PFSK-1 (cell line): ENCODE measurements around the gene ETFA.

ENCODE experiments used
- FOXP2 ChIP-seq: optimal IDR thresholded peaks from 2 replicates; pipeline ENCODE3; 2011; ENCODE audit warnings: borderline replicate concordance, control low read depth, inconsistent platforms; ENCODE audit not compliant: insufficient read depth; ENCODE audit errors: extremely low read length, extremely low read depth
- POLR2AphosphoS5 ChIP-seq: IDR thresholded peaks from 2 replicates; pipeline ENCODE4 v1.6.1; 2012; ENCODE audit warnings: low read depth, mild to moderate bottlenecking, control low read depth, low read length, moderate library complexity
- REST ChIP-seq, 2 experiments: IDR thresholded peaks; 2 replicates each; pipeline versions ENCODE4 v1.6.1 to v1.8.0; 2011 to 2012; ENCODE audit warnings: low read depth in 2 of 2, low read length in 2 of 2, control low read depth in 1 of 2, inconsistent platforms in 1 of 2, mild to moderate bottlenecking in 1 of 2, moderate library complexity in 1 of 2; ENCODE audit not compliant: insufficient read depth in 1 of 2
- SIN3A ChIP-seq: IDR thresholded peaks from 2 replicates; pipeline ENCODE4 v1.6.1; 2012; ENCODE audit warnings: mild to moderate bottlenecking, low read length, moderate library complexity, borderline replicate concordance; ENCODE audit not compliant: insufficient read depth
- TAF1 ChIP-seq: IDR thresholded peaks from 2 replicates; pipeline ENCODE4 v1.6.1; 2012; ENCODE audit warnings: low read length, control low read depth, borderline replicate concordance; ENCODE audit not compliant: insufficient read depth

The ETFA gene

DNA sequence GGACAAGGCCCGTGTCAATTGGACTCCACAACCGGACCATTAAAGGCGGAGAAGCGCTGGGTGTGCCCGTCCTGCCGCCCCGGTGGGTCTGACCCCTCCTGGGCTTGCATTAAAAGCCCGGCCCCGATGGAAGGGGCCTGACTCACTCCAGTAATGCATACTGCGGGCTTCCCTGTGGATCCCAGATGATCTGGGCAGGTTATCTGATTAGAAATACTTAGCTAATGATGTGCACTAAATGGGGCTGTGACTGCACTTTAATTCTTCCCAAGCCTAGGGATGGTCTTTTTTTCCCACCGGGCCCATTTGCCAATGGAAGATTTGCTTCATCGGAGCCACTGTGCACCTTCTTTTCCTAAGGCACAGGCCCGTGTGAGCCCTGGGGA is 126.6 kb downstream of the ETFA start:
- no peak for TF ChIP-seq TAF1
- no peak for TF ChIP-seq FOXP2
- TF ChIP-seq SIN3A: no peak
- TF ChIP-seq REST (IDR thresholded peaks at IDR 0.05; ENCODE audit: insufficient read depth in 1 of 2, low read depth in 2 of 2, low read length in 2 of 2): no peak
- TF ChIP-seq POLR2AphosphoS5: no peak

DNA sequence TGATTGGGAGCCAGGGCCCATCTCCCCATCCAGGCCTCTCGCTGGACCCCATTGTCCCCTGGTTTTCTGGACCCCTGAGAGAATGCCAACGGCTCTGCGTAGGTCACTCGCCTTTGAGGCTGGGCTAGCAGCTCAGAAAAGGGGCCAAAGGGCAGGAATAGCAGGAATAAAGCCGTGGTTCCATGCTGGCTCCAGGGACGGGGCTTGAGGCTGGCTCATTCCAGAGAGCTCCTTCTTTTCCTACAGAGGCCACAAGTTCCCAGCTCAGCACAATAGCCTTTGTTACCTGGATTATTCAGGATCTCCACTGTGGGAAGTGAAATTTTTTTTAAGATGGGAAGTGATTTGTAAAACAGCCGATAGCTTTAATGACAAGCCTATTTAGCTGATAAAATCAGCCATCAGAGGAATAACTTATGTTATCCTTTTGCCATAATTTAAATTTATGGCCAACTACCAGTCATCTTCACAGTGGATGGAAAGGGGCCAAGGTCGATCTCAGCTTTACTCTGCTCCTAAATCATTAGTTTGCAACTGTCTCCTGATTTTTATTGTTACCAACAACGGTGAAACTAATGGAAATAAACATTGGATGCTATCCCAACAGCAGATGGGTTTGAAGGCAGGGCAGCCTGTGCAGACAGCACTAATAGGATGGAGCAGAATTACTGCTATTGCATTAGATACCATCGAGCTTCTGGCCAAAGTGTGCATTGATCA is 127.2 kb downstream of the ETFA start:
- TF ChIP-seq REST (IDR thresholded peaks at IDR 0.05; ENCODE audit: insufficient read depth in 1 of 2, low read depth in 2 of 2, low read length in 2 of 2): no peak
- TF ChIP-seq TAF1: no peak
- TF ChIP-seq FOXP2: no peak
- TF ChIP-seq POLR2AphosphoS5: no peak
- no peak for TF ChIP-seq SIN3A

GRCh38 chr15:76181705-76182107 is 129.6 kb downstream of the ETFA start:
- TF ChIP-seq TAF1 (no peak), FOXP2 (no peak), REST (IDR thresholded peaks at IDR 0.05; ENCODE audit: insufficient read depth in 1 of 2, low read depth in 2 of 2, low read length in 2 of 2) (no peak), SIN3A (no peak), POLR2AphosphoS5 (no peak)

DNA sequence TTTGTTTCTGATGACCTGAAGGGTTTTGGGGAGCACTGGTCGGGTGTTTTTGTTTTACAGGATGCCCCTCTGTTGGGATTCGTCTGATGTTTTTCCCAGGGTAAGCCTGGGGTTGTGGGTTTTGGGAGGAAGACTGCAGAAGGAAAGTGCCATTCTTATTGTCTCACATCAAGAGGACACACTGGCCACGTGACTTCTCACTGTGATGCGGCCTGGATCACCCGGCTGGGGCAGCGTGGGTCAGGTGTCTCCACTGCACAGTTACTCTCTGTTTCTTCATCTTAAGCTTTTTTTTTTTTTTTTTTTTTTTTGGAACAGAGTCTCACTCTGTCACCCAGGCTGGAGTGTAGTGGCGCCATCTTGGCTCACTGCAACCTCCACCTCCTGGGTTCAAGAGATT is 130.9 kb downstream of the ETFA start:
- TF ChIP-seq POLR2AphosphoS5: no peak

- TF ChIP-seq POLR2AphosphoS5 (no peak), REST (IDR thresholded peaks at IDR 0.05; ENCODE audit: insufficient read depth in 1 of 2, low read depth in 2 of 2, low read length in 2 of 2) (no peak), SIN3A (no peak), FOXP2 (no peak), TAF1 (no peak)
Observed at GRCh38 chr15:76179023-76179422, 132.2 kb downstream of the ETFA start.
